Activated CD8-positive, alpha-beta memory T cell treated with anti-CD3 and anti-CD28 coated beads for 4 hours (primary cell): ENCODE data around the gene MPPED1.

Experiments used
- DNase-seq, 2 donors: peaks; one replicate each; pipeline ENCODE4 v3.0.0-alpha.2; 2020; ENCODE audit warnings: low read depth in 2 of 2

The MPPED1 gene

GRCh38 chr22:43541462-43542407 is 129.9 kb downstream of the MPPED1 start:
- no peak for DNase-seq

GRCh38 chr22:43542681-43543521 is 131.1 kb downstream of the MPPED1 start:
- no peak for DNase-seq

- DNase-seq: no peak
Observed at GRCh38 chr22:43543522-43544288, 131.9 kb downstream of the MPPED1 start.

GRCh38 chr22:43544289-43544673 is 132.5 kb downstream of the MPPED1 start:
- DNase-seq: no peak

GRCh38 chr22:43546186-43546585 is 134.4 kb downstream of the MPPED1 start:
- no peak for DNase-seq

- no peak for DNase-seq
Observed at GRCh38 chr22:43550024-43550620, 138.3 kb downstream of the MPPED1 start.

GRCh38 chr22:43550672-43551071 is 138.9 kb downstream of the MPPED1 start:
- no peak for DNase-seq

- no peak for DNase-seq
Observed at GRCh38 chr22:43553451-43554258, 141.8 kb downstream of the MPPED1 start.

- no peak for DNase-seq
Observed at GRCh38 chr22:43554259-43554636, 142.4 kb downstream of the MPPED1 start.

- no peak for DNase-seq
Observed at GRCh38 chr22:43554694-43555365, 143.0 kb downstream of the MPPED1 start.

- DNase-seq: no peak
Observed at GRCh38 chr22:43555561-43556515, 144.0 kb downstream of the MPPED1 start.
